HG02938 (cell line): ENCODE results near the gene KCNK4.

Experiments
- ATAC-seq: cut with Tn5 transposase; IDR thresholded peaks from one replicate; pipeline ENCODE4 v1.9.1; 2021; ENCODE audit warnings: mild to moderate bottlenecking, moderate library complexity; ENCODE audit not compliant: unreplicated experiment

Gene KCNK4

DNA sequence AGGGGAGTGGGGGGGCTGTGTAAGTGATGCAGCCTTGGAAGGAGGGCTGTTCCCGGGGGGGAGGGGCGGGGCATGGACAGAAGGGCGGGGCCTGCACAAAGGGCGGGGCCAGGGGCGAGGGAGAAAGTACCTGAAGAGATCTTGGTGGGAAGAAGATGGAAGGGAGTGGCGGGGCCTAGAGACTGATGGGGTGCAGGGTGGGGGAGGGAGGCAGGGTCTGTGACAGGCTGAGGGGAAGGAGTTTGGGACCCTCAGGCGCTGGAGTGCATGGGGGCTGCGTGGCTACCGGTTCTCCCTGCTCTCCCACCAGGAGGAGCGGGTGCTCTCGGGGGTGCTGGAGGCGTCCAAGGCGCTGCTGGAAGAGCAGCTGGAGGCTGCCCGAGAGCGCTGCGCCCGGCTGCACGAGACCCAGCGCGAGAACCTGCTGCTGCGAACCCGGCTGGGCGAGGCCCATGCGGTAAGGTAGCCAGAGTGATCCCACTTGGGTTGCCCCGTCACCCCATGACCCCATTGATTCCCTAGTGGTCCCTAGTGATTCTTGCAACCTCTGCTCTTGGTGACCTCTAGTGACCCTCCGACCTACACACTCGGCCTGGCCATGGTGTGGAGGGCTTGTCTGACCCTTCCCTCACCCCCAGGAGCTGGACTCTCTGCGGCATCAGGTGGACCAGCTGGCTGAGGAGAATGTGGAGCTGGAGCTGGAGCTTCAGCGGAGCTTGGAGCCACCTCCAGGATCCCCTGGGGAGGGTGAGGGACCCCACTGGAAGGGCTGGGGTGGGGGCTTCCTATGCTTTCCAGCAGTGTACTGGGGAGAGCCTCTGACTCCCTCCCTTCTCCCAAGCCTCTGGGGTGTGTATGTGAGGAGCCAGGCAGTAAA, 52.0 kb downstream of the KCNK4 start:
- no peak for ATAC-seq

DNA sequence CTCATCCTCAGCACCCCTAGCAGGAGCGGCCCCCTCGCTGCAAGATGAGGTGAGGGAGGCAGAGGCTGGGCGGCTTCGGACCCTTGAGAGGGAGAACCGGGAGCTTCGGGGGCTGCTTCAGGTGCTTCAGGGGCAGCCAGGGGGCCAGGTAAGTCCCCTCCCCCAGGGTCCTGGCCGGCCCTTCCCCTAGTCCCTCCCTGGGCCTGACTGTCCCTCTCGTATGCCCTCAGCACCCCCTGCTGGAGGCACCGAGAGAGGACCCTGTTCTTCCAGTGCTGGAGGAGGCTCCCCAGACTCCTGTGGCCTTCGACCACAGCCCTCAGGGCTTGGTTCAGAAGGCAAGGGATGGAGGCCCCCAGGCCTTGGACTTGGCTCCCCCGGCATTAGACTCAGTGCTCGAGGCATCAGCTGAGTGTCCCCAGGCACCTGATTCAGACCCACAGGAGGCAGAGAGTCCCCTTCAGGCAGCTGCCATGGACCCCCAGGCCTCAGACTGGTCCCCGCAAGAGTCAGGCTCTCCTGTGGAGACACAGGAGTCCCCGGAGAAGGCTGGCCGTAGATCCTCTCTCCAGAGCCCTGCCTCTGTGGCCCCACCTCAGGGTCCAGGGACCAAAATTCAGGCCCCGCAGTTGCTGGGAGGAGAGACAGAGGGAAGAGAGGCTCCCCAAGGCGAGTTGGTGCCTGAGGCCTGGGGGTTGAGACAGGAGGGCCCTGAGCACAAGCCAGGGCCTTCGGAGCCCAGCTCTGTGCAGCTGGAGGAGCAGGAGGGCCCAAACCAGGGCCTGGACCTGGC, 52.9 kb downstream of the KCNK4 start:
- ATAC-seq: no peak

DNA sequence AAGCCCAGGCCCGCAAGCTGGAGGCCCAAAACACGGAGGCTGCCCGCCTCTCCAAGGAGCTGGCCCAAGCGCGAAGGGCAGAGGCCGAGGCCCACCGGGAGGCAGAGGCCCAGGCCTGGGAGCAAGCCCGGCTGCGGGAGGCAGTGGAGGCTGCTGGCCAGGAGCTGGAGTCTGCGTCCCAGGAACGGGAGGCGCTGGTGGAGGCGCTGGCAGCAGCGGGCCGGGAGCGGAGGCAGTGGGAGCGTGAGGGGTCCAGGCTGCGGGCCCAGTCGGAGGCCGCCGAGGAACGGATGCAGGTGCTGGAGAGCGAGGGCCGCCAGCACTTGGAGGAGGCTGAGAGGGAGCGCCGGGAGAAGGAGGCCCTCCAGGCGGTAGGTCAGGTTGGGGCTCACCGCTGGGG, 53.7 kb downstream of the KCNK4 start:
- no peak for ATAC-seq

DNA sequence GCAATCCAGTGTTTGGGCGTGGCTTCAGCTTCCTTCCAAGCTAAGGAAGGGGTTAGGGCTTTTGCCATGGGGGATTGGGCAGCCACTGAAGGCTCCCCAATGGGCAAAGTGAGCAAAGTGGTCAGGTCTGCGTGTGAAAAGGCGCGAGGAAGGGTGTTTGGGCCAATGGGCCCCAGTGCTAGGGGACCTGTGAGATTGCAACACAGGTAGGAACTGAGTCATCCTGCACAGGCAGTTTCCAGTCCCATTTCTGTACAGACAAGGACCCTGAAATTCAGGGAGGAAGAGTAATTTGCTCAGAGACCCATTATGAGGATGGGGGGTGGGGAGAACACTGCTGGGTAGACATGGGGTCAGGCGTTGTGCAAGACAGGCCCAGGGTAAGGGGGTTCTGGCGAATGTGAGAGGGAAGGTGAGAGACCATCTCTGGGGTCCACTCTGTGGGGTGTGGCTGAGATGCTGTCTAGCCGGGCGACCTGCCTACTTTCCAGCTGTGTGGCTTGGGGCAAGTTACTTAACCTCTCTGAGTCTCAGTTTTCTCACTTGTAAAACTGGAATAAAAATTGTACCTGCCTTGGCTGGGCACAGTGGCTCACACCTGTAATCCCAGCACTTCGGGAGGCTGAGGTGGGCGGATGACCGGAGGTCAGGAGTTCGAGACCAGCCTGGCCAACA, 56.2 kb downstream of the KCNK4 start:
- ATAC-seq: no peak

DNA sequence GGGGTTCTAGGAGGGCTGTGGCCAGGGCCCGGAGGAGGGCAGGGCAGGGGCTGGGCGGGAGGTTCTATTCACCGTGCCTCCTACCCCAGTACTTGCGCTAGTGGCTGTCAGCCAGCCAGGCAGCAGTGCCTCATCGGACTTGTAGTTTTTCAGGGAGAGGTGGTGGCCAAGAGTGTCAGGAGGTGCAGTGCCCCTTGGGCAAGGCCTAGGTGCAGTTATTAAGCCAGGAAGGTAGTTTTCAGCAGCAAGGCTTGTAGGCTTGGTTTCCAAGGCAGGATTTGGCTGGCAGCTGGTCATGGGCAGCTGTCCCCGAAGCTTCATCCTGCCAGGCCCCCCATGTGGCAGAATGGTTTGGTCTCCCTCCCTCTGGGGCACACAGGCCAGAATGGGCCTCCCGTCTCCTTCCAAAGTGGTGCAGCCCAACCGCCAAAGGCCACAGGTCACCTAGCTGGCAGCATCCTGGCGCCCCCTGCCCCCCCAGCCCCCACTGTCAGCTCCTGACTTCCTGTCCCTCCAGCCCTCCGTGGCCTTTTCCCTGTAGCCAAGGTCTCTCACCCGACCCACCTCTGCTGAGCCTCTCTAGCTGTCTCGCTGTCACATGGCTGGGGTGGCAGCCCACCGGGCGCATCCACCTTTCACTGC, 57.4 kb downstream of the KCNK4 start:
- ATAC-seq: no peak

DNA sequence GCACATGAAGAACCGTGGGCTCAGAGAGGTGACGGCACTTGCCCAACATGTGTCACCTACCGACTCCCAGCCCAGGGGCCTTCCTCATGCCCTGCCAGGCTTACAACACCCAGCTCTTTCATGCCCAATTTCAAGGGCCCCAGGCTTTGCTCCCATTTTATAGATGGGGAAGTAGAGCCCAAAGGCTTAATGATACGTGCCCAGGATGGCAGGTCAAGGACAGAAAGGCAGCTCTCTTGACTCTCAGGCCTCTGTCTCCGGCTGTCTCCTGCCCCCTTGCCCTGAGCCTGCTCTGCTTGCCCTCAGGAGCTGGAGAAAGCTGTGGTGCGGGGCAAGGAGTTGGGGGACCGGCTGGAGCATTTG, 57.9 kb downstream of the KCNK4 start:
- ATAC-seq: no peak

DNA sequence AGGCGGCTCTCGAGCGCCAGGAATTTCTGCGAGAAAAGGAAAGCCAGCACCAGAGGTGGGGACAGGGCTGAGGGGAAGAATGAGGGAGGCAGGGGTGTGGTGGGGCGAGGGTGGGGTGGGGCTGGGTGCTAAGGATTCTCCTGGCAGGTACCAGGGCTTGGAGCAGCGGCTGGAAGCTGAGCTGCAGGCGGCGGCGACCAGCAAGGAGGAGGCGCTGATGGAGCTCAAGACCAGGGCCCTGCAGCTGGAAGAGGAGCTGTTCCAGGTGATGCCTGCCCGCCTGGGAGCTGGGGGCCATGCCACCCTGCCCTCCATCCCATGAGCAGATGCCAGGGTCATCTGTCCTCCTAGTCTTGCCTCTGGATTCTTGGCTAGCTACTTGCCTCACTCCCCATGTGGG, 58.3 kb downstream of the KCNK4 start:
- no peak for ATAC-seq
